ENCODE measurements around the gene PEX11A.

DNA sequence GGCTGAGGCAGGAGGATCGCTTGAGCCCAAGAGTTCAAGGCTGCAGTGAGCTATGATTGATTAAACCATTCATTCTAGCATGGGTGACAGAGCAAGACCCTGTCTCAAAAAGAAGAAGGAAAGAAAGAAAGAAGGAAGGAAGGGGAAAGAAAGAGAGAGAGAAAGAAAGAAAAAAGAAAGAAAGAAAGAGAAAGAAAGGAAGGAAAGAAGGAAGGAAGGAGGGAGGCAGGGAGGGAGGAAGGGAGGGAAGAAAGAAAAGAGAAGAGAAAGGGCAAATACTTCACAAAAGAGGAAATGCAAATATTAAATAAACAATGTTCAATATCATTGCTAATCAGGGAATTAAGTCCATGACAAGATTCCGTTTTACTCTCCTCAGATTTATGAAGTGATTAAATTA, 31.3 kb downstream of the PEX11A start:
- TF ChIP-seq, protein P1, sequence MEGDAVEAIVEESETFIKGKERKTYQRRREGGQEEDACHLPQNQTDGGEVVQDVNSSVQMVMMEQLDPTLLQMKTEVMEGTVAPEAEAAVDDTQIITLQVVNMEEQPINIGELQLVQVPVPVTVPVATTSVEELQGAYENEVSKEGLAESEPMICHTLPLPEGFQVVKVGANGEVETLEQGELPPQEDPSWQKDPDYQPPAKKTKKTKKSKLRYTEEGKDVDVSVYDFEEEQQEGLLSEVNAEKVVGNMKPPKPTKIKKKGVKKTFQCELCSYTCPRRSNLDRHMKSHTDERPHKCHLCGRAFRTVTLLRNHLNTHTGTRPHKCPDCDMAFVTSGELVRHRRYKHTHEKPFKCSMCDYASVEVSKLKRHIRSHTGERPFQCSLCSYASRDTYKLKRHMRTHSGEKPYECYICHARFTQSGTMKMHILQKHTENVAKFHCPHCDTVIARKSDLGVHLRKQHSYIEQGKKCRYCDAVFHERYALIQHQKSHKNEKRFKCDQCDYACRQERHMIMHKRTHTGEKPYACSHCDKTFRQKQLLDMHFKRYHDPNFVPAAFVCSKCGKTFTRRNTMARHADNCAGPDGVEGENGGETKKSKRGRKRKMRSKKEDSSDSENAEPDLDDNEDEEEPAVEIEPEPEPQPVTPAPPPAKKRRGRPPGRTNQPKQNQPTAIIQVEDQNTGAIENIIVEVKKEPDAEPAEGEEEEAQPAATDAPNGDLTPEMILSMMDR (IDR thresholded peaks at IDR 0.05; ENCODE audit: extremely low read depth in 1 of 2, insufficient read depth in 1 of 2, low read depth in 1 of 2, low read length in 2 of 2) = no peak
- TF ChIP-seq EZH2 (IDR thresholded peaks at IDR 0.05; ENCODE audit: borderline replicate concordance, low read depth, low read length, severe bottlenecking) (no peak), POLR2A (IDR thresholded peaks at IDR 0.05; ENCODE audit: low read depth, low read length) (no peak), JUN (IDR thresholded peaks at IDR 0.05; ENCODE audit: borderline replicate concordance, insufficient read depth, insufficient read length, low read depth) (no peak), POLR2AphosphoS5 (IDR thresholded peaks at IDR 0.05; ENCODE audit: insufficient read depth, low read depth, low read length) (no peak), MYC (IDR thresholded peaks at IDR 0.05; ENCODE audit: low read depth, low read length) (no peak)
- TF ChIP-seq, protein P2, sequence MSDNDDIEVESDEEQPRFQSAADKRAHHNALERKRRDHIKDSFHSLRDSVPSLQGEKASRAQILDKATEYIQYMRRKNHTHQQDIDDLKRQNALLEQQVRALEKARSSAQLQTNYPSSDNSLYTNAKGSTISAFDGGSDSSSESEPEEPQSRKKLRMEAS (IDR thresholded peaks at IDR 0.05; ENCODE audit: insufficient read depth, insufficient read length) = no peak
